GM18502 (cell line): Measurements from ENCODE around the gene LRRFIP2.
"Not testable (repeated sequence)": the region's sequence is repeated elsewhere in the genome, so short reads cannot be mapped to it uniquely, and the experiment has no call there.

Experiments used
- ATAC-seq: cut with Tn5 transposase; IDR thresholded peaks from one replicate; pipeline ENCODE4 v1.9.1; 2021; ENCODE audit warnings: mild to moderate bottlenecking; ENCODE audit not compliant: unreplicated experiment, poor library complexity

The LRRFIP2 gene

GRCh38 chr3:37075955-37076354, 98.4 kb downstream of the LRRFIP2 start:
- no peak for ATAC-seq

GRCh38 chr3:37074178-37074577, 100.2 kb downstream of the LRRFIP2 start:
- ATAC-seq = no peak

- no peak for ATAC-seq
Observed at GRCh38 chr3:37072892-37073291, 101.5 kb downstream of the LRRFIP2 start.

GRCh38 chr3:37071921-37072320, 102.5 kb downstream of the LRRFIP2 start:
- ATAC-seq = no peak

- no peak for ATAC-seq
Observed at GRCh38 chr3:37068031-37068430, 106.4 kb downstream of the LRRFIP2 start.

- ATAC-seq = no peak
Observed at GRCh38 chr3:37067577-37067976, 106.8 kb downstream of the LRRFIP2 start.

GRCh38 chr3:37064747-37065146, 109.6 kb downstream of the LRRFIP2 start:
- no peak for ATAC-seq

- no peak for ATAC-seq
Observed at GRCh38 chr3:37058117-37058516, 116.3 kb downstream of the LRRFIP2 start.

- no peak for ATAC-seq
Observed at GRCh38 chr3:37056826-37057225, 117.6 kb downstream of the LRRFIP2 start.

- ATAC-seq = not testable (repeated sequence)
Observed at GRCh38 chr3:37055077-37055476, 119.3 kb downstream of the LRRFIP2 start.

GRCh38 chr3:37054370-37054769, 120.0 kb downstream of the LRRFIP2 start:
- ATAC-seq = peak; percentile 80

- ATAC-seq = no peak
Observed at GRCh38 chr3:37053753-37054152, 120.6 kb downstream of the LRRFIP2 start.

GRCh38 chr3:37053337-37053736, 121.0 kb downstream of the LRRFIP2 start:
- ATAC-seq = no peak

- no peak for ATAC-seq
Observed at GRCh38 chr3:37052860-37053259, 121.5 kb downstream of the LRRFIP2 start.

- ATAC-seq = no peak
Observed at GRCh38 chr3:37050282-37050681, 124.1 kb downstream of the LRRFIP2 start.

- not testable (repeated sequence) for ATAC-seq
Observed at GRCh38 chr3:37042712-37043111, 131.7 kb downstream of the LRRFIP2 start.

- ATAC-seq = no peak
Observed at GRCh38 chr3:37041546-37042195, 132.7 kb downstream of the LRRFIP2 start.

- ATAC-seq = no peak
Observed at GRCh38 chr3:37040231-37040630, 134.2 kb downstream of the LRRFIP2 start.

- ATAC-seq = no peak
Observed at GRCh38 chr3:37039161-37039846, 135.1 kb downstream of the LRRFIP2 start.

GRCh38 chr3:37037352-37037751, 137.0 kb downstream of the LRRFIP2 start:
- ATAC-seq = no peak

GRCh38 chr3:37032961-37033360, 141.4 kb downstream of the LRRFIP2 start:
- no peak for ATAC-seq

- ATAC-seq = no peak
Observed at GRCh38 chr3:37031096-37031682, 143.2 kb downstream of the LRRFIP2 start.
